Epidermal melanocyte (primary cell): ENCODE measurements around the gene MTMR2.

Experiments
- DNase-seq: peaks from one replicate; pipeline ENCODE4 v3.0.0; 2011; ENCODE audit warnings: low spot score; ENCODE audit not compliant: insufficient read length

Gene MTMR2

GRCh38 chr11:95918056-95918455, 5.9 kb downstream of the MTMR2 start:
- no peak for DNase-seq

GRCh38 chr11:95917193-95918036, 6.5 kb downstream of the MTMR2 start:
- no peak for DNase-seq

GRCh38 chr11:95916049-95916448, 7.9 kb downstream of the MTMR2 start:
- DNase-seq = no peak

GRCh38 chr11:95915051-95915450, 8.9 kb downstream of the MTMR2 start:
- DNase-seq = no peak

- no peak for DNase-seq
Observed at GRCh38 chr11:95913830-95914615, 9.9 kb downstream of the MTMR2 start.

- DNase-seq = no peak
Observed at GRCh38 chr11:95912902-95913560, 10.9 kb downstream of the MTMR2 start.

DNA sequence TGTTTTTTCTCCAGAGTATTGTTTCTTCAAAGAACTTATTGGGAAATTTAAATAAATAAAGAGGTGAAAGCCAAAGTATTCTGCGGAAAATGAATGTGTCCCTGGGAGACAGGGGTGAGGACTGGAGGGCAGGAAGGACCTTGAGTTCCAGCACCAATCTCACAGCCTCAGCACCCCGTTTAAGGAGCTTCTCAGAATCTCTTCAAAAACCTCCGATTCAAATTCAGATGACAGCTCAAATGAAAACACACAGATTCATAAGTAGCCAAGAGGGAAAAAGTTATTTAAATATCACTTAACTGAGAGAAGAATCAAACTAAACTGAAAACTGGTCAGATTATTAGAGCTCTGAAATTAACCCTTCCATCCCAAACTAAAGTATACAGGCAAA, 12.5 kb downstream of the MTMR2 start:
- DNase-seq = no peak

- no peak for DNase-seq
Observed at GRCh38 chr11:95910638-95911368, 13.1 kb downstream of the MTMR2 start.

GRCh38 chr11:95908826-95909225, 15.1 kb downstream of the MTMR2 start:
- no peak for DNase-seq

GRCh38 chr11:95907476-95907875, 16.4 kb downstream of the MTMR2 start:
- DNase-seq = no peak

- DNase-seq = no peak
Observed at GRCh38 chr11:95904009-95904650, 19.8 kb downstream of the MTMR2 start.

GRCh38 chr11:95898782-95899181, 25.1 kb downstream of the MTMR2 start:
- DNase-seq = no peak

DNA sequence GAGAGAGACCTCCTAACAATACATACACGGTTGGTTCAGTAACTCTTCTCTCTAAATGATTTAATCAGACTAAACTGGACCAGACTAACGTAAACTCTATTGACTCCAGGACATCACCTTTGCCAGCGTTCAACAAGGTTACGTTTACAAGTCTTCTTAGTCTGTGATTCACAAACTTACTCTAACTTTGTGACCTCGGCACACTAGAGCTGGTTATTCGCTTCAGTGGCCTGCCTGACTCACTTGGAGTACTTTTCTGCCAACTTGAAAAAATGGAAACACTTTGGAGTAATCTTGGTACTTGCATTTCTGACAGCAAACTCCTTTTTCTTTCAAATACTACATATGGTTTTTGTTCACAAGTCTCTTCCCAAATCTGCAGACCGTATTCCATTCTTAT, 26.2 kb downstream of the MTMR2 start:
- no peak for DNase-seq

DNA sequence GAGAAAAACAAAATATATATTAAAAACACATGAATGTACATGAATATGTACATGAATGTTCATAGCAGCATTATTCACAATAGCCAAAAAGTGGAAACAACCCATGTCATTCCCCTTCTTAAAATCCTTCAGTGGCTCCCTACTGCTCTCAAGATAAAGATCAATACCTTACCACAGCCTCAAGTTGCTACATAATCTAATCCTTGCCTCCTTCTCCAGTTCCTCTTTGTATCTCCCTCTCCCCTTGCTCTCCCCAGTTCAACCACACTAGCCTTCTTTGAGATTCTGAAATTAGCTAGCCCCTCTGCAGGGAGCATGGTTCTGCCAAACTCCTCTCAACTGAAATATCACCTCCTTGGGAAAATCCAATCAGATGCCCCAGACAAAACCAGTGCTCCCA, 28.1 kb downstream of the MTMR2 start:
- no peak for DNase-seq

GRCh38 chr11:95892892-95893570, 30.9 kb downstream of the MTMR2 start:
- DNase-seq = no peak

- no peak for DNase-seq
Observed at GRCh38 chr11:95892492-95892891, 31.4 kb downstream of the MTMR2 start.

GRCh38 chr11:95891423-95892170, 32.3 kb downstream of the MTMR2 start:
- DNase-seq = no peak

GRCh38 chr11:95888852-95889251, 35.1 kb downstream of the MTMR2 start:
- no peak for DNase-seq

DNA sequence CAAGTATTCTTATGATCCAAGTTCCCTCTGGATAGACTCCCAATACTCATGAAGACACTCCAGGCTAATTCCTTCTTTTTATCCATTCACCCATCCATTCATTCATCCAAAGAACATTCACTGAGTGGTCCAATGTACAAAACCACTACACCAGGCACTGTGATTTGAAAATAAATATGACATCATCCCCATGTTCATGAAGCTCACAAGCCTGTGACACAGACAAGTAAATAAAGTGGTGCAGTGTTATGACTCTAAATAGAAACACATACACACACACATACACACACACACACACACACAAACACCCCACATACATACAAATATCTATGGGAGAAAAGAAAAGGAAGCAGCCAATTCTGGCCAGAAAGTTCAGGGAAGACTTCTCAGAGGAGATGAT, 35.5 kb downstream of the MTMR2 start:
- no peak for DNase-seq

- DNase-seq = no peak
Observed at GRCh38 chr11:95886462-95886861, 37.4 kb downstream of the MTMR2 start.
